ENCODE measurements around the gene FLOT2. TPM values are rescaled to one million over a fixed set of nuclear protein-coding genes. Genes with fewer than 3 reads are reported as not detected.

Gene FLOT2
- total and polyA plus RNA-seq, 10 of the 15 experiments (the other 5 are each of a cell fraction or from before 2014, with no cell fraction given), result 56.8 to 302 (median 149) TPM

DNA sequence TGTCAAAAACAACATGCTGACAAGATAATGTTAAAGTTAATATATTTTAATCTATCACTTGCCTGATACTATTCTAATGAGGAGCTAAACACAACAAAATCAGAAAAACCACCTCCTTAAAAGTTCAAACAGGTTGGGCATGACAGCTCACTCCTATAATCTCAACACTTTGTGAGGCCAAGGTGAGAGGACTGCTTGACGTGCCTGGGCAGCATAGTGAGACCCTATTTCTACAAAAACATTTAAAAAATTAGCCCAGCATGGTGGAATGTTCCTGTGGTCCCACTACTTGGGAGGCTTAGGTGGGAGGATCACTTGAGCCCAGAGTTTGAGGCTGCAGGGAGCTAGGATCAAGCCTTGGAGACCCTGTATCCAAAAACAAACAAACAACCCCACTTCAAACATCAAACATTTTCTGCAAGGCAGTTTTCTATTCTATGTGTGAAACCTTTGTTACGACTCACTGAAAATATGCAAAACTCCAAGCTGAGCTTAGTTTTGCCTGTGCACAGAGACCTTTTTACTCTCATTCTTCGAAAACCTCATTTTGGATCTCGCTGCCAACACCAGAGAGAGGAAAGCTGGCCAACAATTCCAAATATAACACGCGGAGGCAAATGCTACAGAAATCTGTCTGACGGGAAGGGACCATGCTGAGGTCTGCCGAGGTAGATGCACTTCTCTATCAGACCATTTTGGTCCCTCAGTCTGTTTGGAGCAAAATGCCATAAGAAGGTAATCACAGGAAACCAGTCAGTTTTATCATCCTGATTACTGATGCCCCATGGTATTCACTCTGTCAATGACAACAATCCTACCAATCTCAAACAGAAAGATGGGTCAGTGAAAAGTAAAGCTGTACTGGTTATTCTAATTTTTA lies 47.6 kb upstream of the FLOT2 start:
- ATAC-seq (peak; percentile 12; the same call in 1 of the 3 replicates), DNase-seq (ENCODE audit: low read depth, low spot score) (no peak), FAIRE-seq (peak; percentile 7)
- Histone ChIP-seq H3K9me3 (replicated peaks; ENCODE audit: control insufficient read depth, insufficient read depth, low read length) (no peaks in the 10 kb centered on the region), H3K36me3 (ENCODE audit: control insufficient read depth in 2 of 2, insufficient read depth in 2 of 2, low read length in 1 of 2) (peaks cover 0 to 9% of the 10 kb centered on the region in 2 experiments; a peak in 3 of 4 replicates), H3K79me2 (ENCODE audit: control insufficient read depth, insufficient read depth, low read length) (peaks cover 95% of the 10 kb centered on the region), H4K20me1 (ENCODE audit: control insufficient read depth, insufficient read depth) (no peaks in the 10 kb centered on the region), H2AFZ (ENCODE audit: control insufficient read depth, low read depth, low read length) (no peak overlapping the region), H3K4me3 (peak overlapping the region; percentile 53; the same call in 1 of the 2 replicates), H3K27me3 (replicated peaks in 1 of 2; ENCODE audit: control insufficient read depth in 2 of 2, insufficient read depth in 2 of 2, low read length in 1 of 2) (no peaks in the 10 kb centered on the region), H3K9ac (ENCODE audit: control insufficient read depth, insufficient read depth, low read length) (no peak overlapping the region), H3K4me2 (ENCODE audit: control insufficient read depth, insufficient read depth) (peak overlapping the region; percentile 71), H3K4me1 (ENCODE audit: control insufficient read depth, insufficient read depth, low read length) (peaks cover 13% of the 10 kb centered on the region), H3K27ac (ENCODE audit: control insufficient read depth, insufficient read depth) (peak overlapping the region; percentile 36)
- BruUV-seq (replicated peaks), result no TSS peak
- 20% methylated on average over 8 of the region's 8 CpGs for WGBS (ENCODE audit: insufficient coverage, insufficient replicate concordance, low lambda C conversion rate, missing lambda C conversion rate)
- SMC1A ChIA-PET (ENCODE audit: uncharacterized antibody, unreplicated experiment), result interaction anchor here (0.8 to 3.3 kb wide), 9 partner anchors 10 to 218 kb away, joined by 3 to 17 read pairs (median 3); no protein-coding TSS in a partner anchor
- no peak for TF ChIP-seq SUPT20H (IDR thresholded peaks at IDR 0.05; ENCODE audit: borderline replicate concordance, control insufficient read depth, low read depth, low read length)
- peak; percentile 82; the same call in 2 of the 3 replicates for TF ChIP-seq POU2F2 (IDR thresholded peaks at IDR 0.05; ENCODE audit: borderline replicate concordance, low read depth, low read length)
- no peak for TF ChIP-seq FOXK2 (IDR thresholded peaks at IDR 0.05)
- RAD21 ChIA-PET (ENCODE audit: unreplicated experiment), result interaction anchor here (0.6 to 2.0 kb wide), 4 partner anchors 19 to 211 kb away, joined by 3 to 7 read pairs (median 5); no protein-coding TSS in a partner anchor
- in situ Hi-C loops (cut with MboI) (no loop called here), intact Hi-C loops (cut with micrococcal nuclease; ENCODE audit: unreplicated experiment) (no loop called here)
- POLR2A ChIA-PET, result interaction anchor here (1.1 to 2.3 kb wide), 3 partner anchors 10 to 179 kb away, joined by 4 to 17 read pairs (median 7); no protein-coding TSS in a partner anchor
- CTCF ChIA-PET, result interaction anchor here (1.1 to 5.1 kb wide), 9 partner anchors 8 to 218 kb away, joined by 3 to 24 read pairs (median 8); partner anchors contain the start of gene TLCD1

DNA sequence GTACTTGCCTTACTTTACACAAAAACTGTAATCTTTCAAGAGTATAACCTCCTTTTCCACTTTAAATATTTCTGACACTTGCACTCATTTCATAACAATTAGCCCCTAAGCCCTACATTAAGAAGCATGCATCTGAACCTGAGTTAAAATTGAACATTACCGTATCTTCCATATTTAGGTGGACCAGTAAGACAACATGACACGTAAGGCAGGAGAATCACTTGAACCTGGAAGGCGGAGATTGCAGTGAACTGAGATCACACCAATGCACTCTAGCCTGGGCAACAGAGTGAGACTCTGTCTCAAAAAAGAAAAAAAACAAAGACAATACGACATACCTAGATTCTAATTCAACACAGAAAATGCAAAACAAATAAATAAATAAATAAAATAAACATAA lies 46.8 kb upstream of the FLOT2 start:
- Histone ChIP-seq H3K27ac (ENCODE audit: control insufficient read depth, insufficient read depth) (no peak overlapping the region), H3K4me3 (no peak overlapping the region), H2AFZ (ENCODE audit: control insufficient read depth, low read depth, low read length) (no peak overlapping the region), H3K79me2 (ENCODE audit: control insufficient read depth, insufficient read depth, low read length) (peaks cover 95% of the 10 kb centered on the region), H4K20me1 (ENCODE audit: control insufficient read depth, insufficient read depth) (no peaks in the 10 kb centered on the region), H3K4me2 (ENCODE audit: control insufficient read depth, insufficient read depth) (no peak overlapping the region), H3K9ac (ENCODE audit: control insufficient read depth, insufficient read depth, low read length) (no peak overlapping the region), H3K27me3 (replicated peaks in 1 of 2; ENCODE audit: control insufficient read depth in 2 of 2, insufficient read depth in 2 of 2, low read length in 1 of 2) (no peaks in the 10 kb centered on the region), H3K36me3 (ENCODE audit: control insufficient read depth in 2 of 2, insufficient read depth in 2 of 2, low read length in 1 of 2) (peaks cover 0 to 13% of the 10 kb centered on the region in 2 experiments; a peak in 3 of 4 replicates), H3K4me1 (ENCODE audit: control insufficient read depth, insufficient read depth, low read length) (peaks cover 13% of the 10 kb centered on the region), H3K9me3 (replicated peaks; ENCODE audit: control insufficient read depth, insufficient read depth, low read length) (no peaks in the 10 kb centered on the region)
- DNase-seq (ENCODE audit: low read depth, low spot score) (no peak), ATAC-seq (no peak), FAIRE-seq (no peak)
- intact Hi-C loops (cut with micrococcal nuclease; ENCODE audit: unreplicated experiment) (no loop called here), in situ Hi-C loops (cut with MboI) (no loop called here)
- SMC1A ChIA-PET (ENCODE audit: uncharacterized antibody, unreplicated experiment), result interaction anchor here (0.9 to 3.3 kb wide), 6 partner anchors 9 to 217 kb away, joined by 3 to 17 read pairs (median 4); no protein-coding TSS in a partner anchor
- POLR2A ChIA-PET, result interaction anchor here (1.1 to 1.4 kb wide), 2 partner anchors 17 to 178 kb away, joined by 3 to 4 read pairs; no protein-coding TSS in a partner anchor
- RAD21 ChIA-PET (ENCODE audit: unreplicated experiment), result interaction anchor here (1.6 kb wide), 1 partner anchor 18 kb away, joined by 6 read pairs; no protein-coding TSS in a partner anchor
- WGBS (ENCODE audit: insufficient coverage, insufficient replicate concordance, low lambda C conversion rate, missing lambda C conversion rate), result 94% methylated on average over 4 of the region's 4 CpGs
- CTCF ChIA-PET, result interaction anchor here (0.8 to 5.1 kb wide), 9 partner anchors 9 to 217 kb away, joined by 3 to 24 read pairs (median 5); partner anchors contain the start of gene TLCD1
- no TSS peak for BruUV-seq (replicated peaks)
- TF ChIP-seq EED (IDR thresholded peaks at IDR 0.05; ENCODE audit: low read depth) (no peak), TCF3 (IDR thresholded peaks at IDR 0.05; ENCODE audit: borderline replicate concordance, insufficient read depth, low read depth, low read length) (no peak), FOS (IDR thresholded peaks at IDR 0.05; ENCODE audit: borderline replicate concordance, extremely low read depth, insufficient read length) (no peak), IKZF2 (IDR thresholded peaks at IDR 0.05) (no peak), WRNIP1 (IDR thresholded peaks at IDR 0.05; ENCODE audit: borderline replicate concordance, low read depth, low read length) (no peak), TCF12 (IDR thresholded peaks at IDR 0.05; ENCODE audit: low read depth, low read length) (no peak)
- TF ChIP-seq, protein P1, sequence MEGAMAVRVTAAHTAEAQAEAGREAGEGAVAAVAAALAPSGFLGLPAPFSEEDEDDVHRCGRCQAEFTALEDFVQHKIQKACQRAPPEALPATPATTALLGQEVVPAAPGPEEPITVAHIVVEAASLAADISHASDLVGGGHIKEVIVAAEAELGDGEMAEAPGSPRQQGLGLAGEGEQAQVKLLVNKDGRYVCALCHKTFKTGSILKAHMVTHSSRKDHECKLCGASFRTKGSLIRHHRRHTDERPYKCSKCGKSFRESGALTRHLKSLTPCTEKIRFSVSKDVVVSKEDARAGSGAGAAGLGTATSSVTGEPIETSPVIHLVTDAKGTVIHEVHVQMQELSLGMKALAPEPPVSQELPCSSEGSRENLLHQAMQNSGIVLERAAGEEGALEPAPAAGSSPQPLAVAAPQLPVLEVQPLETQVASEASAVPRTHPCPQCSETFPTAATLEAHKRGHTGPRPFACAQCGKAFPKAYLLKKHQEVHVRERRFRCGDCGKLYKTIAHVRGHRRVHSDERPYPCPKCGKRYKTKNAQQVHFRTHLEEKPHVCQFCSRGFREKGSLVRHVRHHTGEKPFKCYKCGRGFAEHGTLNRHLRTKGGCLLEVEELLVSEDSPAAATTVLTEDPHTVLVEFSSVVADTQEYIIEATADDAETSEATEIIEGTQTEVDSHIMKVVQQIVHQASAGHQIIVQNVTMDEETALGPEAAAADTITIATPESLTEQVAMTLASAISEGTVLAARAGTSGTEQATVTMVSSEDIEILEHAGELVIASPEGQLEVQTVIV (IDR thresholded peaks at IDR 0.05; ENCODE audit: borderline replicate concordance, partially characterized antibody), result no peak
- TF ChIP-seq, protein P2, sequence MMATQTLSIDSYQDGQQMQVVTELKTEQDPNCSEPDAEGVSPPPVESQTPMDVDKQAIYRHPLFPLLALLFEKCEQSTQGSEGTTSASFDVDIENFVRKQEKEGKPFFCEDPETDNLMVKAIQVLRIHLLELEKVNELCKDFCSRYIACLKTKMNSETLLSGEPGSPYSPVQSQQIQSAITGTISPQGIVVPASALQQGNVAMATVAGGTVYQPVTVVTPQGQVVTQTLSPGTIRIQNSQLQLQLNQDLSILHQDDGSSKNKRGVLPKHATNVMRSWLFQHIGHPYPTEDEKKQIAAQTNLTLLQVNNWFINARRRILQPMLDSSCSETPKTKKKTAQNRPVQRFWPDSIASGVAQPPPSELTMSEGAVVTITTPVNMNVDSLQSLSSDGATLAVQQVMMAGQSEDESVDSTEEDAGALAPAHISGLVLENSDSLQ (IDR thresholded peaks at IDR 0.05), result no peak

All from GM12878 (cell line).